IMR-90 (cell line): ENCODE results near the gene MAGI2.

Experiments used
- POLR2A ChIP-seq: IDR thresholded peaks from 2 replicates; pipeline ENCODE4 v1.6.1; 2012; ENCODE audit warnings: mild to moderate bottlenecking, low read depth, low read length
- RFX5 ChIP-seq: IDR thresholded peaks from 2 replicates; pipeline ENCODE4 v1.8.0; 2012; ENCODE audit warnings: low read depth, mild to moderate bottlenecking, low read length, moderate library complexity
- SMC3 ChIP-seq: fragments of 150-350 bp; IDR thresholded peaks from 2 replicates; pipeline ENCODE4 v1.6.1; 2016; ENCODE audit warnings: low read depth, mild to moderate bottlenecking, antibody characterized with exemption, low read length, moderate library complexity
- TF ChIP-seq, protein P1 (sequence below): conservative IDR thresholded peaks from 2 replicates; pipeline ENCODE4 v1.5.1; 2012; ENCODE audit warnings: mild to moderate bottlenecking, low read depth, low read length, improper control_type of control experiment

DNA sequence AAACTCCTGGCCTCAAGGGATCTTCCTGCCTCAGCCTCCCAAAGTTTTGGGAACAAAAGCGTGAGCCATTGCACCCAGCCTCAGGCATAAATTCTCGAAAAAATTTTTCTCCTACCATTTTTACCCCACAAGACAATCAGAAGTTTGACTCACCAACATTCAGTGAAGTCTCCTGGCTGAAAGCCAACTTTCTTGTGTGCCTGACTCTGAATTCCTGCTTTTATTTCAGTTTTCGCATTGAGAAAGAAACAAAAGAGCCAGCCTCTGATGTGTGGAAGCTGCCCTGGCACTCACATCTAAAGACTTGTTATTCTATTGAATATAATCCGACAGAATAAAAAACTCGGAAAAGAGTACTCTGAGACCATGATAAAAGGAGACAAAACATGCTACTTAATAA is 402.9 kb downstream of the MAGI2 start:
- TF ChIP-seq RFX5 (no peak), SMC3 (no peak), POLR2A (no peak)
- TF ChIP-seq, protein P1, sequence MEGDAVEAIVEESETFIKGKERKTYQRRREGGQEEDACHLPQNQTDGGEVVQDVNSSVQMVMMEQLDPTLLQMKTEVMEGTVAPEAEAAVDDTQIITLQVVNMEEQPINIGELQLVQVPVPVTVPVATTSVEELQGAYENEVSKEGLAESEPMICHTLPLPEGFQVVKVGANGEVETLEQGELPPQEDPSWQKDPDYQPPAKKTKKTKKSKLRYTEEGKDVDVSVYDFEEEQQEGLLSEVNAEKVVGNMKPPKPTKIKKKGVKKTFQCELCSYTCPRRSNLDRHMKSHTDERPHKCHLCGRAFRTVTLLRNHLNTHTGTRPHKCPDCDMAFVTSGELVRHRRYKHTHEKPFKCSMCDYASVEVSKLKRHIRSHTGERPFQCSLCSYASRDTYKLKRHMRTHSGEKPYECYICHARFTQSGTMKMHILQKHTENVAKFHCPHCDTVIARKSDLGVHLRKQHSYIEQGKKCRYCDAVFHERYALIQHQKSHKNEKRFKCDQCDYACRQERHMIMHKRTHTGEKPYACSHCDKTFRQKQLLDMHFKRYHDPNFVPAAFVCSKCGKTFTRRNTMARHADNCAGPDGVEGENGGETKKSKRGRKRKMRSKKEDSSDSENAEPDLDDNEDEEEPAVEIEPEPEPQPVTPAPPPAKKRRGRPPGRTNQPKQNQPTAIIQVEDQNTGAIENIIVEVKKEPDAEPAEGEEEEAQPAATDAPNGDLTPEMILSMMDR = no peak
